Liver (tissue), 9 donors: Measurements from ENCODE around the gene DUS1L. TPM values are rescaled to one million over a fixed set of nuclear protein-coding genes. Genes with fewer than 3 reads are reported as not detected.
A peak's percentile ranks its signal among the peaks of the same experiment; 100 is the strongest.

Experiments used
- DNase-seq: peaks from one replicate; pipeline ENCODE4 v3.0.0-alpha.2; 2017; ENCODE audit warnings: low spot score
- H3K27ac ChIP-seq, 2 donors: one replicate each; pipeline ENCODE4 v1.7.0; 2013; ENCODE audit warnings: inconsistent platforms in 2 of 2, low read length in 2 of 2, control low read depth in 1 of 2, low read depth in 1 of 2, mild to moderate bottlenecking in 1 of 2
- H3K27me3 ChIP-seq, 4 donors: one replicate each; pipeline versions ENCODE4 v1.6.1 to v1.7.0; 2013; ENCODE audit warnings: low read length in 3 of 4, inconsistent platforms in 1 of 4, mild to moderate bottlenecking in 1 of 4, moderate library complexity in 1 of 4; ENCODE audit not compliant: control insufficient read depth in 4 of 4, insufficient read depth in 4 of 4
- H3K36me3 ChIP-seq, 4 donors: one replicate each; pipeline versions ENCODE4 v1.6.1 to v1.7.0; 2013; ENCODE audit warnings: low read length in 3 of 4, mild to moderate bottlenecking in 3 of 4, low read depth in 1 of 4, moderate library complexity in 1 of 4; ENCODE audit not compliant: control insufficient read depth in 4 of 4, insufficient read depth in 3 of 4
- H3K4me1 ChIP-seq, 4 donors: one replicate each; pipeline versions ENCODE4 v1.6.1 to v1.7.0; 2013; ENCODE audit warnings: low read length in 3 of 4, mild to moderate bottlenecking in 3 of 4, moderate library complexity in 1 of 4; ENCODE audit not compliant: control insufficient read depth in 4 of 4, insufficient read depth in 4 of 4
- H3K4me3 ChIP-seq, 3 donors: one replicate each; pipeline versions ENCODE4 v1.6.1 to v1.7.0; 2013; ENCODE audit warnings: low read length in 3 of 3, control low read depth in 1 of 3, low read depth in 1 of 3, mild to moderate bottlenecking in 1 of 3
- H3K9ac ChIP-seq, 2 donors: one replicate each; pipeline ENCODE4 v1.7.0; 2013; ENCODE audit warnings: low read length in 2 of 2, mild to moderate bottlenecking in 2 of 2, moderate library complexity in 2 of 2, control low read depth in 1 of 2, low read depth in 1 of 2
- H3K9me3 ChIP-seq, 4 donors: one replicate each; pipeline versions ENCODE4 v1.6.1 to v1.7.0; 2013; ENCODE audit warnings: low read length in 3 of 4; ENCODE audit not compliant: control insufficient read depth in 4 of 4
- EGR1 ChIP-seq, 2 donors: IDR thresholded peaks; 2 replicates each; pipeline ENCODE4 v1.6.1; 2016 to 2018; ENCODE audit warnings: antibody characterized with exemption in 2 of 2, low read depth in 2 of 2
- FOXA1 ChIP-seq: IDR thresholded peaks from 2 replicates; pipeline ENCODE4 v1.6.1; 2016; ENCODE audit warnings: antibody characterized with exemption
- GABPA ChIP-seq, 2 donors: IDR thresholded peaks in 1 of 2; conservative IDR thresholded peaks in 1 of 2; 2 replicates each; pipeline ENCODE4 v1.6.1; 2016; ENCODE audit warnings: antibody characterized with exemption in 2 of 2, mild to moderate bottlenecking in 1 of 2, moderate library complexity in 1 of 2
- HNF4A ChIP-seq, 2 donors: conservative IDR thresholded peaks; 2 replicates each; pipeline ENCODE4 v1.6.1; 2016; ENCODE audit warnings: antibody characterized with exemption in 2 of 2, mild to moderate bottlenecking in 2 of 2
- HNF4G ChIP-seq: IDR thresholded peaks from 2 replicates; pipeline ENCODE4 v1.6.1; 2016; ENCODE audit warnings: antibody characterized with exemption
- JUND ChIP-seq, 2 donors: IDR thresholded peaks; 2 replicates each; pipeline ENCODE4 v1.6.1; 2016; ENCODE audit warnings: antibody characterized with exemption in 2 of 2
- NR2F2 ChIP-seq: IDR thresholded peaks from 2 replicates; pipeline ENCODE4 v1.6.1; 2016; ENCODE audit warnings: antibody characterized with exemption
- RAD21 ChIP-seq, 2 donors: IDR thresholded peaks; 2 replicates each; pipeline ENCODE4 v1.6.1; 2016; ENCODE audit warnings: antibody characterized with exemption in 2 of 2, mild to moderate bottlenecking in 2 of 2
- RXRA ChIP-seq, 2 donors: IDR thresholded peaks; 2 replicates each; pipeline ENCODE4 v1.6.1; 2017 to 2018; ENCODE audit warnings: antibody characterized with exemption in 2 of 2, mild to moderate bottlenecking in 1 of 2
- SP1 ChIP-seq: IDR thresholded peaks from 2 replicates; pipeline ENCODE4 v1.6.1; 2018; ENCODE audit warnings: antibody characterized with exemption, mild to moderate bottlenecking
- YY1 ChIP-seq: IDR thresholded peaks from 2 replicates; pipeline ENCODE4 v1.6.1; 2016; ENCODE audit warnings: antibody characterized with exemption, mild to moderate bottlenecking
- WGBS: extraction: QIAGEN DNeasy Blood & Tissue Kit; methylation state at CpG from one replicate; pipeline ENCODE4 v1.1.7; 2013; 5-methylcytosine and 5-hydroxymethylcytosine counted together
- polyA plus RNA-seq, 2 donors: library from polyadenylated mRNA; stranded (reverse) in 1 of 2; unstranded in 1 of 2; fragments of 200-250 nt in 1 of 2; fragments of >200 nt in 1 of 2; fragmentation: Nextera tagmentation in 1 of 2; extraction: Ambion mirVana in 1 of 2; gene quantifications; one replicate each; pipeline versions ENCODE4 v1.2.1 to v1.2.3, GENCODE V29; 2013 to 2015
- total RNA-seq, 2 donors: library from RNA; depleted of rRNA; stranded (reverse); fragments of >200 nt; gene quantifications; one replicate each; pipeline ENCODE4 v1.2.3, GENCODE V29; 2014
- TF ChIP-seq, protein P1 (sequence below): fragments of 150-350 bp; IDR thresholded peaks from 2 replicates; pipeline ENCODE4 v1.5.1; 2017; ENCODE audit warnings: improper control_type of control experiment, low read depth, low read length; ENCODE audit not compliant: missing input control
- TF ChIP-seq, protein P2 (sequence below): IDR thresholded peaks from 2 replicates; pipeline ENCODE4 v1.6.1; 2016; ENCODE audit warnings: antibody characterized with exemption
- TF ChIP-seq, protein P3 (sequence below): IDR thresholded peaks from 2 replicates; pipeline ENCODE4 v1.6.1; 2016; ENCODE audit warnings: antibody characterized with exemption
- TF ChIP-seq, protein P4 (sequence below): IDR thresholded peaks from 2 replicates; pipeline ENCODE4 v1.6.1; 2016; ENCODE audit warnings: antibody characterized with exemption
- TF ChIP-seq, protein P5 (sequence below): IDR thresholded peaks from 2 replicates; pipeline ENCODE4 v1.6.1; 2016; ENCODE audit warnings: antibody characterized with exemption, mild to moderate bottlenecking
- donor health status: healthy.
- donor health status: healthy.
- donor health status: healthy.
- donor health status: healthy.
- donor health status: healthy.

The DUS1L gene
- total RNA-seq, result 10 to 100 TPM; 40.6 to 59.5 TPM
- polyA plus RNA-seq, result 10 to 100 TPM; 47.2 to 74.7 TPM

DNA sequence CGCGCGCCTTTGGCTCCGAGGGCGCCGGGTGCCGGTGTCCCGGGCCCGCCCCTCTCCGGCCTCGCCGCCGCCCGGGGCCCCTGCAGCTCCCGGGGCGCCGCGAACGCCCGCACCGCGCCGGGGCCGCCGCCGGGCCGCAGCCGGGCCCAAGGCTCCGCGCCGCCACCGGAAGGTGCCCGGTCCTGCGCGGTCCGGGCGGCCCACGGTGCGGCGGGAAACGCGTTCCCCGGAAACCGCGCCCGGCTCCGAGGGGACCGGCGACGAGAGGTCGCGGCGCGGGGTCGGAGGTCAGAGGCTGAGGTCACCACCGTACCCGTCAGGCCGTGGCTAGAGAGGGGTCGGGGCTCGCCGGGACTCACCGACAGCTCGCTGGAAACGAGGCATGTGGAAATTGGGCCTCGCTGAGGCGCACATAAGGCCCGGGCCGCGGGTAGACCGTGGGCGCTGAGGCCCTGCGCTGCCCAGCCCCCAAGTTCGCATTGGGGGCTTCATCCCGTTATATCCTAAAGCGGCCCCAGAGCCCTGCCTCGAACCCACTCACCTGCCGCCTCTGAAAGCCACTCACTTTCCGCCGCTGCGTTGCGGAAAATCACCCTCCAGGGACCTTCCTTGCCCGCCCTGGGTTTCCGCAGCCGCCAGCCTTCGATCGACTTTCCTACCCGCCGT lies at the start of gene DUS1L:
Gene DUS1L (minus strand): TSS at position 167 of the 666 bp plus-strand sequence. CDS start 745 bp downstream, outside the sequence.
- WGBS, result 15% methylated on average over 88 of the region's 88 CpGs
- TF ChIP-seq YY1 (no peak), NR2F2 (peak; percentile 96), RAD21 (IDR thresholded peaks at IDR 0.05) (no peak), RXRA (IDR thresholded peaks at IDR 0.05) (peak in 1 of 2 donors; percentile 22), HNF4G (no peak), FOXA1 (no peak), EGR1 (IDR thresholded peaks at IDR 0.05; ENCODE audit: low read depth in 2 of 2) (no peak), SP1 (peak; percentile 28), GABPA (IDR thresholded peaks at IDR 0.05 in 1 of 2, conservative IDR thresholded peaks at IDR 0.05 in 1 of 2) (peak; percentile 76 to 90), JUND (IDR thresholded peaks at IDR 0.05) (no peak), HNF4A (conservative IDR thresholded peaks at IDR 0.05) (peak in 1 of 2 donors; percentile 16)
- TF ChIP-seq, protein P1, sequence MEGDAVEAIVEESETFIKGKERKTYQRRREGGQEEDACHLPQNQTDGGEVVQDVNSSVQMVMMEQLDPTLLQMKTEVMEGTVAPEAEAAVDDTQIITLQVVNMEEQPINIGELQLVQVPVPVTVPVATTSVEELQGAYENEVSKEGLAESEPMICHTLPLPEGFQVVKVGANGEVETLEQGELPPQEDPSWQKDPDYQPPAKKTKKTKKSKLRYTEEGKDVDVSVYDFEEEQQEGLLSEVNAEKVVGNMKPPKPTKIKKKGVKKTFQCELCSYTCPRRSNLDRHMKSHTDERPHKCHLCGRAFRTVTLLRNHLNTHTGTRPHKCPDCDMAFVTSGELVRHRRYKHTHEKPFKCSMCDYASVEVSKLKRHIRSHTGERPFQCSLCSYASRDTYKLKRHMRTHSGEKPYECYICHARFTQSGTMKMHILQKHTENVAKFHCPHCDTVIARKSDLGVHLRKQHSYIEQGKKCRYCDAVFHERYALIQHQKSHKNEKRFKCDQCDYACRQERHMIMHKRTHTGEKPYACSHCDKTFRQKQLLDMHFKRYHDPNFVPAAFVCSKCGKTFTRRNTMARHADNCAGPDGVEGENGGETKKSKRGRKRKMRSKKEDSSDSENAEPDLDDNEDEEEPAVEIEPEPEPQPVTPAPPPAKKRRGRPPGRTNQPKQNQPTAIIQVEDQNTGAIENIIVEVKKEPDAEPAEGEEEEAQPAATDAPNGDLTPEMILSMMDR, result no peak
- TF ChIP-seq, protein P2, sequence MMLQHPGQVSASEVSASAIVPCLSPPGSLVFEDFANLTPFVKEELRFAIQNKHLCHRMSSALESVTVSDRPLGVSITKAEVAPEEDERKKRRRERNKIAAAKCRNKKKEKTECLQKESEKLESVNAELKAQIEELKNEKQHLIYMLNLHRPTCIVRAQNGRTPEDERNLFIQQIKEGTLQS, result no peak
- TF ChIP-seq, protein P3, sequence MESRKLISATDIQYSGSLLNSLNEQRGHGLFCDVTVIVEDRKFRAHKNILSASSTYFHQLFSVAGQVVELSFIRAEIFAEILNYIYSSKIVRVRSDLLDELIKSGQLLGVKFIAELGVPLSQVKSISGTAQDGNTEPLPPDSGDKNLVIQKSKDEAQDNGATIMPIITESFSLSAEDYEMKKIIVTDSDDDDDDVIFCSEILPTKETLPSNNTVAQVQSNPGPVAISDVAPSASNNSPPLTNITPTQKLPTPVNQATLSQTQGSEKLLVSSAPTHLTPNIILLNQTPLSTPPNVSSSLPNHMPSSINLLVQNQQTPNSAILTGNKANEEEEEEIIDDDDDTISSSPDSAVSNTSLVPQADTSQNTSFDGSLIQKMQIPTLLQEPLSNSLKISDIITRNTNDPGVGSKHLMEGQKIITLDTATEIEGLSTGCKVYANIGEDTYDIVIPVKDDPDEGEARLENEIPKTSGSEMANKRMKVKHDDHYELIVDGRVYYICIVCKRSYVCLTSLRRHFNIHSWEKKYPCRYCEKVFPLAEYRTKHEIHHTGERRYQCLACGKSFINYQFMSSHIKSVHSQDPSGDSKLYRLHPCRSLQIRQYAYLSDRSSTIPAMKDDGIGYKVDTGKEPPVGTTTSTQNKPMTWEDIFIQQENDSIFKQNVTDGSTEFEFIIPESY, result no peak
- TF ChIP-seq, protein P4, sequence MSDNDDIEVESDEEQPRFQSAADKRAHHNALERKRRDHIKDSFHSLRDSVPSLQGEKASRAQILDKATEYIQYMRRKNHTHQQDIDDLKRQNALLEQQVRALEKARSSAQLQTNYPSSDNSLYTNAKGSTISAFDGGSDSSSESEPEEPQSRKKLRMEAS, result no peak
- TF ChIP-seq, protein P5, sequence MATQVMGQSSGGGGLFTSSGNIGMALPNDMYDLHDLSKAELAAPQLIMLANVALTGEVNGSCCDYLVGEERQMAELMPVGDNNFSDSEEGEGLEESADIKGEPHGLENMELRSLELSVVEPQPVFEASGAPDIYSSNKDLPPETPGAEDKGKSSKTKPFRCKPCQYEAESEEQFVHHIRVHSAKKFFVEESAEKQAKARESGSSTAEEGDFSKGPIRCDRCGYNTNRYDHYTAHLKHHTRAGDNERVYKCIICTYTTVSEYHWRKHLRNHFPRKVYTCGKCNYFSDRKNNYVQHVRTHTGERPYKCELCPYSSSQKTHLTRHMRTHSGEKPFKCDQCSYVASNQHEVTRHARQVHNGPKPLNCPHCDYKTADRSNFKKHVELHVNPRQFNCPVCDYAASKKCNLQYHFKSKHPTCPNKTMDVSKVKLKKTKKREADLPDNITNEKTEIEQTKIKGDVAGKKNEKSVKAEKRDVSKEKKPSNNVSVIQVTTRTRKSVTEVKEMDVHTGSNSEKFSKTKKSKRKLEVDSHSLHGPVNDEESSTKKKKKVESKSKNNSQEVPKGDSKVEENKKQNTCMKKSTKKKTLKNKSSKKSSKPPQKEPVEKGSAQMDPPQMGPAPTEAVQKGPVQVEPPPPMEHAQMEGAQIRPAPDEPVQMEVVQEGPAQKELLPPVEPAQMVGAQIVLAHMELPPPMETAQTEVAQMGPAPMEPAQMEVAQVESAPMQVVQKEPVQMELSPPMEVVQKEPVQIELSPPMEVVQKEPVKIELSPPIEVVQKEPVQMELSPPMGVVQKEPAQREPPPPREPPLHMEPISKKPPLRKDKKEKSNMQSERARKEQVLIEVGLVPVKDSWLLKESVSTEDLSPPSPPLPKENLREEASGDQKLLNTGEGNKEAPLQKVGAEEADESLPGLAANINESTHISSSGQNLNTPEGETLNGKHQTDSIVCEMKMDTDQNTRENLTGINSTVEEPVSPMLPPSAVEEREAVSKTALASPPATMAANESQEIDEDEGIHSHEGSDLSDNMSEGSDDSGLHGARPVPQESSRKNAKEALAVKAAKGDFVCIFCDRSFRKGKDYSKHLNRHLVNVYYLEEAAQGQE, result no peak
- no peaks in the 10 kb centered on the region for H3K9me3 ChIP-seq

More for the DNA sequence above, at the start of gene DUS1L:
- H3K27ac ChIP-seq, result peak within 1 kb of the TSS; percentile 75 to 81
- no peaks in the 10 kb centered on the region for H3K27me3 ChIP-seq
- H3K4me1 ChIP-seq, result peaks cover 8 to 32% (median 24%) of the 10 kb centered on the region in 4 donors
- H3K4me3 ChIP-seq, result peak within 1 kb of the TSS; percentile 61 to 96 (median 95)
- peak; percentile 83 for DNase-seq
- H3K9ac ChIP-seq, result peak within 1 kb of the TSS; percentile 71 to 72
- H3K36me3 ChIP-seq, result peaks cover 2 to 23% (median 6%) of the 10 kb centered on the region in 4 donors
